ENCODE measurements around the gene RHOT2. TPM values are rescaled to one million over a fixed set of nuclear protein-coding genes. Genes with fewer than 3 reads are reported as not detected.

Gene RHOT2
- total and polyA plus RNA-seq, 2 of the 8 experiments (the other 6 are each of a cell fraction or from before 2014, with no cell fraction given) = 149 to 194 TPM

DNA sequence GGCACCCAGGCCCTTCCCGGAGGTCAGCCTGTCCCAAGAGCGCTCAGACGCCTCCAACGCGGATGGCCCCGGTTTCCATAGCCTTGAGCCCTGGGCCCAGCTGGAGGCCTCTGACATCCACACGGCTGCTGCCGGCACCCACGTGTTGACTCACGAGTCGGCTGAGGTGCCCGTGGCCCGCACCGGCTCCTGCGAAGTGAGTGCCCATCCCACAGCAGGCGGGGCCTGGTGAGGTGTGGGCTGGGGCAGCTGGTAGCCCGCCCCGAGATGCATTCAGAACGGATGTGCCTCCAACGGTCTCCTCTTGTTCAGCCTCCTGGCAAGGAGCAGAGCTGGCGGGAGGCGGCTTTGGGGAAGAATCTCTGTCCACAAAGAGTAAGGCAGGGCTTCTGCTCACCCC, 16.1 kb upstream of the RHOT2 start:
- Histone ChIP-seq H3K4me2 (ENCODE audit: insufficient read depth in 1 of 2, low read depth in 2 of 2, low read length in 2 of 2) (no peak overlapping the region), H3K27me3 (replicated peaks in 1 of 4; ENCODE audit: control insufficient read depth in 3 of 4, extremely low read depth in 1 of 4, insufficient read depth in 3 of 4, low read length in 3 of 4) (no peaks in the 10 kb centered on the region), H4K91ac (replicated peaks; ENCODE audit: insufficient read length, low read length) (no peak overlapping the region), H3K9me3 (ENCODE audit: insufficient read depth in 2 of 2, low read depth in 1 of 2, low read length in 1 of 2) (no peaks in the 10 kb centered on the region), H2BK120ac (replicated peaks; ENCODE audit: low read depth, low read length) (no peak overlapping the region), H3K79me1 (ENCODE audit: low read depth, low read length) (no peaks in the 10 kb centered on the region; the same call in 1 of the 2 replicates), H4K8ac (ENCODE audit: extremely low read depth, insufficient read depth, low read length) (no peak overlapping the region), H3K23ac (ENCODE audit: insufficient read length) (no peak overlapping the region), H3K36me3 (ENCODE audit: control insufficient read depth in 2 of 4, insufficient read depth in 4 of 4, low read length in 3 of 4) (peaks cover 0 to 28% (median 1%) of the 10 kb centered on the region in 4 experiments; a peak in 1 of 8 replicates), H3K9ac (replicated peaks in 1 of 4; ENCODE audit: extremely low read depth in 1 of 4, low read depth in 3 of 4, low read length in 3 of 4) (no peak overlapping the region), H3K4ac (replicated peaks; ENCODE audit: insufficient read length, low read depth, low read length) (no peak overlapping the region), H2BK5ac (ENCODE audit: low read depth, low read length) (no peak overlapping the region), H3K4me1 (replicated peaks in 1 of 4; ENCODE audit: control insufficient read depth in 3 of 4, insufficient read depth in 4 of 4, low read length in 3 of 4) (peaks cover 0 to 4% (median under 1%) of the 10 kb centered on the region in 4 experiments; a peak in 4 of 7 replicates), H3K23me2 (ENCODE audit: low read depth, low read length) (peaks cover 7% of the 10 kb centered on the region), H3K56ac (replicated peaks; ENCODE audit: insufficient read length, low read depth, low read length) (no peak overlapping the region), H4K20me1 (replicated peaks in 1 of 2; ENCODE audit: control insufficient read depth in 1 of 2, insufficient read depth in 2 of 2, low read length in 2 of 2) (peaks cover 0 to 4% of the 10 kb centered on the region in 2 experiments), H4K5ac (ENCODE audit: insufficient read length, low read depth, low read length) (no peak overlapping the region), H2AK5ac (ENCODE audit: low read depth, low read length) (no peak overlapping the region), H2BK20ac (ENCODE audit: low read length) (no peak overlapping the region), H2BK12ac (ENCODE audit: low read depth, low read length) (no peak overlapping the region), H2BK15ac (ENCODE audit: low read length) (no peak overlapping the region), H3K27ac (ENCODE audit: low read depth, low read length) (no peak overlapping the region), H3K18ac (ENCODE audit: extremely low read depth, low read length) (no peak overlapping the region), H3K79me2 (ENCODE audit: control insufficient read depth in 1 of 2, insufficient read depth in 2 of 2, low read length in 2 of 2) (no peaks in the 10 kb centered on the region), H3K4me3 (ENCODE audit: extremely low read depth in 1 of 4, insufficient read depth in 2 of 4, low read depth in 3 of 4, low read length in 4 of 4) (no peak overlapping the region), H2AFZ (ENCODE audit: low read length) (no peak overlapping the region), H3K14ac (ENCODE audit: insufficient read length) (no peak overlapping the region)
- WGBS, 2 experiments (ENCODE audit: extremely low coverage in 1 of 2, insufficient coverage in 1 of 2, insufficient read length in 1 of 2, insufficient replicate concordance in 2 of 2, low coverage in 1 of 2, low lambda C conversion rate in 2 of 2, missing lambda C conversion rate in 1 of 2) = 94% methylated on average over 16 of the region's 22 CpGs; no CpG with 5 or more reads in 1 of the 2 experiments
- POLR2A ChIA-PET (ENCODE audit: partially characterized antibody) = interaction anchor here (0.8 to 1.9 kb wide), 3 partner anchors 16 to 77 kb away, joined by 3 to 4 read pairs (median 3); partner anchors contain the start of gene RHOT2
- no peak for DNase-seq (ENCODE audit: low read depth in 1 of 2, low spot score in 2 of 2)
- no peak for FAIRE-seq
- CTCF ChIA-PET (ENCODE audit: partially characterized antibody) = interaction anchor here (0.7 to 7.9 kb wide), 4 partner anchors 12 to 51 kb away, joined by 3 to 104 read pairs (median 4); partner anchors contain the start of gene RHOT2
- TF ChIP-seq RBBP5 (IDR thresholded peaks at IDR 0.05; ENCODE audit: borderline replicate concordance, low read depth, low read length) = no peak
- TF ChIP-seq, protein P1, sequence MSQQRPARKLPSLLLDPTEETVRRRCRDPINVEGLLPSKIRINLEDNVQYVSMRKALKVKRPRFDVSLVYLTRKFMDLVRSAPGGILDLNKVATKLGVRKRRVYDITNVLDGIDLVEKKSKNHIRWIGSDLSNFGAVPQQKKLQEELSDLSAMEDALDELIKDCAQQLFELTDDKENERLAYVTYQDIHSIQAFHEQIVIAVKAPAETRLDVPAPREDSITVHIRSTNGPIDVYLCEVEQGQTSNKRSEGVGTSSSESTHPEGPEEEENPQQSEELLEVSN (IDR thresholded peaks at IDR 0.05) = no peak
- no peak for TF ChIP-seq POLR2A (IDR thresholded peaks at IDR 0.05; ENCODE audit: control extremely low read depth in 1 of 2, low read depth in 2 of 2, low read length in 2 of 2)
- TF ChIP-seq TBP (IDR thresholded peaks at IDR 0.05; ENCODE audit: low read depth, low read length) = no peak
- TF ChIP-seq JUND (IDR thresholded peaks at IDR 0.05; ENCODE audit: low read length) = no peak
- TF ChIP-seq, protein P2, sequence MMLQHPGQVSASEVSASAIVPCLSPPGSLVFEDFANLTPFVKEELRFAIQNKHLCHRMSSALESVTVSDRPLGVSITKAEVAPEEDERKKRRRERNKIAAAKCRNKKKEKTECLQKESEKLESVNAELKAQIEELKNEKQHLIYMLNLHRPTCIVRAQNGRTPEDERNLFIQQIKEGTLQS (IDR thresholded peaks at IDR 0.05; ENCODE audit: insufficient read depth, low read depth, low read length) = no peak
- TF ChIP-seq CHD2 (IDR thresholded peaks at IDR 0.05; ENCODE audit: low read length) = no peak
- TF ChIP-seq CBX8 (IDR thresholded peaks at IDR 0.05; ENCODE audit: borderline replicate concordance, low read depth, low read length) = no peak
- TF ChIP-seq MAFK (IDR thresholded peaks at IDR 0.05; ENCODE audit: low read depth, low read length) = no peak
- no peak for TF ChIP-seq CEBPB (IDR thresholded peaks at IDR 0.05; ENCODE audit: low read depth, low read length)
- TF ChIP-seq CREB1 (IDR thresholded peaks at IDR 0.05) = no peak
- no peak for TF ChIP-seq FOSL1 (IDR thresholded peaks at IDR 0.05; ENCODE audit: insufficient read depth, low read depth, low read length)
- no peak for TF ChIP-seq RXRA (IDR thresholded peaks at IDR 0.05; ENCODE audit: insufficient read depth, low read depth, low read length)

Data from H1 (cell line).